HepG2 (cell line): Measurements from ENCODE around the gene LIM2. TPM values are rescaled to one million over a fixed set of nuclear protein-coding genes. Genes with fewer than 3 reads are reported as not detected.

Source experiments
- TOE1 ChIP-seq: sonication (generic); formaldehyde crosslinking; IDR thresholded peaks from 2 replicates; pipeline ENCODE4 v1.4.0; 2020; ENCODE audit warnings: mild to moderate bottlenecking, missing genetic modification reagents
- ZNF891 ChIP-seq: sonication (generic); formaldehyde crosslinking; IDR thresholded peaks from 2 replicates; pipeline ENCODE4 v1.5.0; 2020; ENCODE audit warnings: mild to moderate bottlenecking, missing genetic modification reagents
- polyA plus RNA-seq, 8 experiments: library from polyadenylated mRNA; depleted of rRNA in 3 of 8; stranded (reverse) in 7 of 8; unstranded in 1 of 8; fragments of >200 nt; fragmentation: Illumina TruSeq in 4 of 8; extraction: Trizol in 4 of 8; gene quantifications; 2 replicates each; pipeline versions ENCODE4 v1.2.1 to v1.2.3, GENCODE V29; 2011 to 2016; ENCODE audit warnings: low read depth in 4 of 8, missing spikeins in 1 of 8, mixed read lengths in 1 of 8; ENCODE audit not compliant: insufficient read depth in 1 of 8
- total RNA-seq, 5 experiments: library from RNA; depleted of rRNA; stranded (reverse); fragments of >200 nt; fragmentation: Illumina TruSeq; extraction: Trizol; gene quantifications; 2 replicates each; pipeline ENCODE4 v1.2.3, GENCODE V29; 2016; ENCODE audit warnings: low read depth in 1 of 5
- TF ChIP-seq, protein P1 (sequence below), 2 experiments: fragments of 450-650 bp in 1 of 2; sonication (generic) in 1 of 2; formaldehyde crosslinking in 1 of 2; IDR thresholded peaks; 2 replicates each; pipeline versions ENCODE4 v1.6.1 to v1.8.0; 2016 to 2022; ENCODE audit warnings: antibody characterized with exemption in 1 of 2, mild to moderate bottlenecking in 1 of 2, missing genetic modification reagents in 1 of 2

Gene LIM2
- total and polyA plus RNA-seq, 2 of the 13 experiments (the other 11 are each of a cell fraction or from before 2014, with no cell fraction given) = 1.3 TPM; not detected in 1

DNA sequence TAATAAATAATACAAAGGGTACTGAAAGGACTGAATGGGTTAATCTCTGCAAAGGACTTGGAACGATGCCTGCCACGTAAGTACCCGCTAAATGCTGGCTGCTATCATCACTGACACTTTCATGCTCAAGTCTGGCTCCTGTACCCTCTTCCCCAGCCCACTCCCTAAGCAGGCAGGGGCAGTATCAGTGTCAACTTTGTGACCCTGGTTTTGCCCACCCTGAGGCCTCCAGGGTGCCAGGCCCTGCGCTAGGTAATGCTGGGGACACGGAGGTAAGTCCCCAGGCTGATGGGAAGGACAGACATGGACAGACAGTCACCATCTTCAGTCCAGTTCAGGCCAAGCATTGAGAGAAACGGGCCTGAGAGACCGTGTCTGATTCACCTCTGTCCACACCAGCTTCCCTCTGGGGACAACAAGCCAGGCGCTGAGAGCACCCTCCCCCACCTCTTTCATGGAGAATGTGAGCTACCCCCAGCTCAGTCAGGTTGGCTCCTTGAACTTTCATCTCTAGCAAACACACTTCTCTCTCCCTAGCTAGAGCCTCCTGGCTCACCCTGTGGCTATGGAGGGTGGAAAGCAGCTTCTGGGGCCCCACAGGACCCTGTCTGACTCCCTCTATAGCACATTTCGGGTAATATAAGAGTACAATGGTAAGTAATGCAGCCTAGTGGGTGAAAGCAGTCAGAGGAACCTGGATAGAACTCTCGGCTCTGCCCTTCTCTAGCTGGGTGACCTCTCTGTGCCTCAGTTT lies 22.4 kb downstream of the LIM2 start (continued):
- TF ChIP-seq, protein P1, sequence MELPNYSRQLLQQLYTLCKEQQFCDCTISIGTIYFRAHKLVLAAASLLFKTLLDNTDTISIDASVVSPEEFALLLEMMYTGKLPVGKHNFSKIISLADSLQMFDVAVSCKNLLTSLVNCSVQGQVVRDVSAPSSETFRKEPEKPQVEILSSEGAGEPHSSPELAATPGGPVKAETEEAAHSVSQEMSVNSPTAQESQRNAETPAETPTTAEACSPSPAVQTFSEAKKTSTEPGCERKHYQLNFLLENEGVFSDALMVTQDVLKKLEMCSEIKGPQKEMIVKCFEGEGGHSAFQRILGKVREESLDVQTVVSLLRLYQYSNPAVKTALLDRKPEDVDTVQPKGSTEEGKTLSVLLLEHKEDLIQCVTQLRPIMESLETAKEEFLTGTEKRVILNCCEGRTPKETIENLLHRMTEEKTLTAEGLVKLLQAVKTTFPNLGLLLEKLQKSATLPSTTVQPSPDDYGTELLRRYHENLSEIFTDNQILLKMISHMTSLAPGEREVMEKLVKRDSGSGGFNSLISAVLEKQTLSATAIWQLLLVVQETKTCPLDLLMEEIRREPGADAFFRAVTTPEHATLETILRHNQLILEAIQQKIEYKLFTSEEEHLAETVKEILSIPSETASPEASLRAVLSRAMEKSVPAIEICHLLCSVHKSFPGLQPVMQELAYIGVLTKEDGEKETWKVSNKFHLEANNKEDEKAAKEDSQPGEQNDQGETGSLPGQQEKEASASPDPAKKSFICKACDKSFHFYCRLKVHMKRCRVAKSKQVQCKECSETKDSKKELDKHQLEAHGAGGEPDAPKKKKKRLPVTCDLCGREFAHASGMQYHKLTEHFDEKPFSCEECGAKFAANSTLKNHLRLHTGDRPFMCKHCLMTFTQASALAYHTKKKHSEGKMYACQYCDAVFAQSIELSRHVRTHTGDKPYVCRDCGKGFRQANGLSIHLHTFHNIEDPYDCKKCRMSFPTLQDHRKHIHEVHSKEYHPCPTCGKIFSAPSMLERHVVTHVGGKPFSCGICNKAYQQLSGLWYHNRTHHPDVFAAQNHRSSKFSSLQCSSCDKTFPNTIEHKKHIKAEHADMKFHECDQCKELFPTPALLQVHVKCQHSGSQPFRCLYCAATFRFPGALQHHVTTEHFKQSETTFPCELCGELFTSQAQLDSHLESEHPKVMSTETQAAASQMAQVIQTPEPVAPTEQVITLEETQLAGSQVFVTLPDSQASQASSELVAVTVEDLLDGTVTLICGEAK (IDR thresholded peaks at IDR 0.05) = no peak
- TF ChIP-seq, protein P1 (CRISPR knock-in tag; IDR thresholded peaks at IDR 0.05) = peak; percentile 50; the same call in 1 of the 2 replicates
- TF ChIP-seq ZNF891 (0 out of 2 replicates have a peak, but pooled peaks have one; percentile 37), TOE1 (CRISPR knock-in tag) (peak; percentile 31; the same call in 1 of the 2 replicates)
